Suprapubic skin (tissue), 4 donors: Measurements from ENCODE around the gene PSENEN. TPM values are rescaled to one million over a fixed set of nuclear protein-coding genes. Genes with fewer than 3 reads are reported as not detected.

Source experiments
- DNase-seq, 2 donors: peaks; one replicate each; pipeline ENCODE4 v3.0.0-alpha.2; 2019; ENCODE audit warnings: low spot score in 2 of 2
- H3K27ac ChIP-seq: fragments of 200-600 bp; sonication (generic); one replicate; pipeline ENCODE4 v1.5.1; 2019
- H3K27me3 ChIP-seq: fragments of 200-600 bp; sonication (generic); one replicate; pipeline ENCODE4 v1.5.1; 2019
- H3K36me3 ChIP-seq: fragments of 200-600 bp; sonication (generic); one replicate; pipeline ENCODE4 v1.5.1; 2019
- H3K4me1 ChIP-seq: fragments of 200-600 bp; sonication (generic); one replicate; pipeline ENCODE4 v1.5.1; 2019
- H3K4me3 ChIP-seq: fragments of 200-600 bp; sonication (generic); one replicate; pipeline ENCODE4 v1.5.1; 2019; ENCODE audit warnings: mild to moderate bottlenecking
- H3K9me3 ChIP-seq: fragments of 200-600 bp; sonication (generic); one replicate; pipeline ENCODE4 v1.5.1; 2019
- EP300 ChIP-seq: sonication (generic); formaldehyde crosslinking; IDR thresholded peaks from one replicate; pipeline ENCODE4 v1.6.1; 2017; ENCODE audit warnings: antibody characterized with exemption
- POLR2A ChIP-seq, 2 donors: fragments of 450-650 bp; IDR thresholded peaks; one replicate each; pipeline ENCODE4 v1.6.1; 2017; ENCODE audit warnings: antibody characterized with exemption in 2 of 2, mild to moderate bottlenecking in 2 of 2, moderate library complexity in 2 of 2
- POLR2AphosphoS5 ChIP-seq, 3 donors: sonication (generic); formaldehyde crosslinking; IDR thresholded peaks; one replicate each; pipeline ENCODE4 v1.6.1; 2017; ENCODE audit warnings: antibody characterized with exemption in 3 of 3
- WGBS: methylation state at CpG from one replicate; pipeline ENCODE4 v1.1.5; 2018; 5-methylcytosine and 5-hydroxymethylcytosine counted together
- total RNA-seq, 4 donors: library from RNA; depleted of rRNA; stranded (reverse); fragments of >200 nt; gene quantifications; one replicate each; pipeline ENCODE4 v1.1.0, GENCODE V29; 2016
- TF ChIP-seq, protein P1 (sequence below), 2 donors: fragments of 200-600 bp in 1 of 2; fragments of 450-650 bp in 1 of 2; sonication (generic) in 1 of 2; IDR thresholded peaks; one replicate each; pipeline ENCODE4 v1.5.1; 2016 to 2019; ENCODE audit warnings: antibody characterized with exemption in 2 of 2, mild to moderate bottlenecking in 1 of 2, moderate library complexity in 1 of 2

PSENEN gene
- total RNA-seq, 4 donors from 2014 or later = 27.1 to 57.2 (median 42.4) TPM

- H3K4me3 ChIP-seq = peak overlapping the region; percentile 94
- no peaks in the 10 kb centered on the region for H3K27me3 ChIP-seq
- H3K4me1 ChIP-seq = peaks cover 50% of the 10 kb centered on the region
- peak; percentile 90 for DNase-seq
- 3% methylated on average over 12 of the region's 19 CpGs for WGBS
- no peaks in the 10 kb centered on the region for H3K9me3 ChIP-seq
- peaks cover 28% of the 10 kb centered on the region for H3K36me3 ChIP-seq
- H3K27ac ChIP-seq = peak overlapping the region; percentile 98
- TF ChIP-seq EP300 (peak; percentile 59), POLR2AphosphoS5 (IDR thresholded peaks at IDR 0.05) (peak in 1 of 3 donors; percentile 8), POLR2A (IDR thresholded peaks at IDR 0.05) (no peak)
- TF ChIP-seq, protein P1, sequence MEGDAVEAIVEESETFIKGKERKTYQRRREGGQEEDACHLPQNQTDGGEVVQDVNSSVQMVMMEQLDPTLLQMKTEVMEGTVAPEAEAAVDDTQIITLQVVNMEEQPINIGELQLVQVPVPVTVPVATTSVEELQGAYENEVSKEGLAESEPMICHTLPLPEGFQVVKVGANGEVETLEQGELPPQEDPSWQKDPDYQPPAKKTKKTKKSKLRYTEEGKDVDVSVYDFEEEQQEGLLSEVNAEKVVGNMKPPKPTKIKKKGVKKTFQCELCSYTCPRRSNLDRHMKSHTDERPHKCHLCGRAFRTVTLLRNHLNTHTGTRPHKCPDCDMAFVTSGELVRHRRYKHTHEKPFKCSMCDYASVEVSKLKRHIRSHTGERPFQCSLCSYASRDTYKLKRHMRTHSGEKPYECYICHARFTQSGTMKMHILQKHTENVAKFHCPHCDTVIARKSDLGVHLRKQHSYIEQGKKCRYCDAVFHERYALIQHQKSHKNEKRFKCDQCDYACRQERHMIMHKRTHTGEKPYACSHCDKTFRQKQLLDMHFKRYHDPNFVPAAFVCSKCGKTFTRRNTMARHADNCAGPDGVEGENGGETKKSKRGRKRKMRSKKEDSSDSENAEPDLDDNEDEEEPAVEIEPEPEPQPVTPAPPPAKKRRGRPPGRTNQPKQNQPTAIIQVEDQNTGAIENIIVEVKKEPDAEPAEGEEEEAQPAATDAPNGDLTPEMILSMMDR (IDR thresholded peaks at IDR 0.05) = no peak
Observed at GRCh38 chr19:35757231-35757748, 11.8 kb downstream of the PSENEN start.

- DNase-seq = peak; percentile 99
- Histone ChIP-seq H3K36me3 (peaks cover 22% of the 10 kb centered on the region), H3K27me3 (no peaks in the 10 kb centered on the region), H3K4me1 (peaks cover 50% of the 10 kb centered on the region), H3K4me3 (peak within 1 kb of the TSS; percentile 94), H3K27ac (peak within 1 kb of the TSS; percentile 98), H3K9me3 (no peaks in the 10 kb centered on the region)
- TF ChIP-seq, protein P1 (IDR thresholded peaks at IDR 0.05) = no peak
- TF ChIP-seq EP300 (no peak), POLR2A (IDR thresholded peaks at IDR 0.05) (peak in 1 of 2 donors; percentile 85), POLR2AphosphoS5 (IDR thresholded peaks at IDR 0.05) (peak; percentile 25 to 72 (median 60))
- under 1% methylated on average over 20 of the region's 53 CpGs for WGBS
Observed at GRCh38 chr19:35757749-35758608, 12.5 kb downstream of the PSENEN start, which contains the start of gene PROSER3. Gene PROSER3 (plus strand): TSS chr19:35758176. CDS start chr19:35758216, 40 bp downstream.

GRCh38 chr19:35759697-35760096, 14.2 kb downstream of the PSENEN start:
- no peak overlapping the region for H3K4me3 ChIP-seq
- no peaks in the 10 kb centered on the region for H3K9me3 ChIP-seq
- peaks cover 47% of the 10 kb centered on the region for H3K4me1 ChIP-seq
- TF ChIP-seq EP300 (no peak), POLR2AphosphoS5 (IDR thresholded peaks at IDR 0.05) (no peak), POLR2A (IDR thresholded peaks at IDR 0.05) (no peak)
- TF ChIP-seq, protein P1 (IDR thresholded peaks at IDR 0.05) = no peak
- WGBS = 100% methylated on average over 2 of the region's 2 CpGs
- DNase-seq = peak in 1 of 2 donors; percentile 58
- no peaks in the 10 kb centered on the region for H3K27me3 ChIP-seq
- H3K36me3 ChIP-seq = peaks cover 20% of the 10 kb centered on the region
- no peak overlapping the region for H3K27ac ChIP-seq

- no peak for TF ChIP-seq POLR2A (IDR thresholded peaks at IDR 0.05)
- TF ChIP-seq, protein P1 (IDR thresholded peaks at IDR 0.05) = no peak
- TF ChIP-seq POLR2AphosphoS5 (IDR thresholded peaks at IDR 0.05) = no peak
- TF ChIP-seq EP300 = no peak
- no peak overlapping the region for H3K4me3 ChIP-seq
- 100% methylated on average over 4 of the region's 4 CpGs for WGBS
- peaks cover 36% of the 10 kb centered on the region for H3K4me1 ChIP-seq
- peaks cover 31% of the 10 kb centered on the region for H3K36me3 ChIP-seq
- H3K9me3 ChIP-seq = no peaks in the 10 kb centered on the region
- DNase-seq = no peak
- no peaks in the 10 kb centered on the region for H3K27me3 ChIP-seq
- H3K27ac ChIP-seq = no peak overlapping the region
Observed at GRCh38 chr19:35760711-35761349, 15.4 kb downstream of the PSENEN start.
